D721Med (cell line): ENCODE data around the gene SLC27A2.
"Not testable (repeated sequence)": the region's sequence is repeated elsewhere in the genome, so short reads cannot be mapped to it uniquely, and the experiment has no call there.

Experiments
- DNase-seq: peaks from one replicate; pipeline ENCODE4 v3.0.0; 2011; ENCODE audit warnings: low spot score; ENCODE audit not compliant: insufficient read length
- FAIRE-seq: peaks from 2 replicates; lab custom pipeline; 2011; peaks lifted over from hg19 to GRCh38; lab: Jason Lieb, UNC
- TF ChIP-seq, protein P1 (sequence below): IDR thresholded peaks from 2 replicates; pipeline ENCODE4 v1.5.1; 2012; ENCODE audit warnings: mild to moderate bottlenecking, control low read depth; ENCODE audit not compliant: insufficient read depth; ENCODE audit errors: missing control alignments

Gene SLC27A2

DNA sequence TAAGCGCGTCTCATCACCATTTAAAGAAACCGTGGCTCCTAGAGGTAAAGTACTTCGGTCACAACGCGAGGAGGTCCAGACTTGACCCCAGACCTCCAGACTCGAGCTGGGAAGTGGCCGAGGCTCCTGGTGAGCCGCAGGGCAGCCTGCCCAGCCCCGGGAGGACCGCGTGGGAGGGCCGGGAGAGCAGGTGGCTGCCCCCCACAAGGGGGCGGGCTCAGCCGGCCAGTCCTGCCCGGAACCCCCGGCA is at the start of gene SLC27A2:
SLC27A2 (plus strand) TSS at position 228 of the 250 bp plus-strand sequence. CDS start 232 bp downstream, outside the sequence.
- no peak for FAIRE-seq
- TF ChIP-seq, protein P1, sequence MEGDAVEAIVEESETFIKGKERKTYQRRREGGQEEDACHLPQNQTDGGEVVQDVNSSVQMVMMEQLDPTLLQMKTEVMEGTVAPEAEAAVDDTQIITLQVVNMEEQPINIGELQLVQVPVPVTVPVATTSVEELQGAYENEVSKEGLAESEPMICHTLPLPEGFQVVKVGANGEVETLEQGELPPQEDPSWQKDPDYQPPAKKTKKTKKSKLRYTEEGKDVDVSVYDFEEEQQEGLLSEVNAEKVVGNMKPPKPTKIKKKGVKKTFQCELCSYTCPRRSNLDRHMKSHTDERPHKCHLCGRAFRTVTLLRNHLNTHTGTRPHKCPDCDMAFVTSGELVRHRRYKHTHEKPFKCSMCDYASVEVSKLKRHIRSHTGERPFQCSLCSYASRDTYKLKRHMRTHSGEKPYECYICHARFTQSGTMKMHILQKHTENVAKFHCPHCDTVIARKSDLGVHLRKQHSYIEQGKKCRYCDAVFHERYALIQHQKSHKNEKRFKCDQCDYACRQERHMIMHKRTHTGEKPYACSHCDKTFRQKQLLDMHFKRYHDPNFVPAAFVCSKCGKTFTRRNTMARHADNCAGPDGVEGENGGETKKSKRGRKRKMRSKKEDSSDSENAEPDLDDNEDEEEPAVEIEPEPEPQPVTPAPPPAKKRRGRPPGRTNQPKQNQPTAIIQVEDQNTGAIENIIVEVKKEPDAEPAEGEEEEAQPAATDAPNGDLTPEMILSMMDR: peak; percentile 18
- peak; percentile 28 for DNase-seq

DNA sequence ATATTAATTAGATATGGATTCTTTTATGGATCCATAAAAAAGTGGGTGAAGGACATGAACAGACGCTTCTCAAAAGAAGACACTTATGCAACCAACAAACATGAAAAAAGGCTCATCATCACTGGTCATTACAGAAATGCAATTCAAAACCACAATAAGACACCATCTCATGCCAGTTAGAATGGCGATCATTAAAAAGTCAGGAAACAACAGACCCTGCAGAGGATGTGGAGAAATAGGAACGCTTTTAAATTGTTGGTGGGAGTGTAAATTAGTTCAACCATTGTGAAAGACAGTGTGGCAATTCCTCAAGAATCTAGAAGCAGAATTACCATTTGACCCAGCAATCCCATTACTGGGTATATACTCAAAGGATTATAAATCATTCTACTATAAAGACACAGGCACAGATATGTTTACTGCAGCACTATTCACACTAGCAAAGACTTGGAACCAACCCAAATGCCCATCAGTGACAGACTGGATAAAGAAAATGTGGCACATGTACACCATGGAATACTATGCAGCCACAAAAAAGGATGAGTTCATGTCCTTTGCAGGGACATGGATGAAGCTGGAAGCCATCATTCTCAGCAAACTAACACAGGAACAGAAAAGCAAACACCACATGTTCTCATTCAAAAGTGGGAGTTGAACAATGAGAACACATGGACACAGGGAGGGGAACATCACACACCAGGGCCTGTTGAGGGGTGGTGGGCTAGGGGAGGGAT is 49.6 kb upstream of the SLC27A2 start:
- FAIRE-seq, DNase-seq: not testable (repeated sequence)

DNA sequence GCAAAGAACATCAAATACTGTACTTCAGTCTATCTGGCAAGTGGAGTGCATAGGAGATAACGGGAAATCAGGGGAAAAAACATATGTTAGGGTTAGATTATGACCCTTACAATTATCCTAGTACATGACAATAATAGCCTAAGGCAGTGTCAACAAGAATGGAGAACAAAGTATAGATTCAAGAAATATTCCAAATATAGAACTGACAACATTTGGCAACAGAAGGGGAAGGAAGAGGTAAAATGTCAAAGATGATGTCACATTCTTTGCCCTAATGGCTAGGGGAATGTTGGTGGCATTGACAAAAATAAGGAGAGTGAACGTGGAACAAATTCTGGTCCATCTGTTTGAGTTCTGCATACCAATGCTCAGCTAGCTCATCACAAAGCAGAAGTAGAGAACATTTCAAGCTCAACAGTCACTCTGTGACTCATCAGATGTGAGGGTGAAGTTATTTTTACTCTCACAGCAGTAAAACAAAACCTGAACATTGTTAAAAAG is 47.4 kb upstream of the SLC27A2 start:
- TF ChIP-seq, protein P1: no peak
- FAIRE-seq (no peak), DNase-seq (no peak)

DNA sequence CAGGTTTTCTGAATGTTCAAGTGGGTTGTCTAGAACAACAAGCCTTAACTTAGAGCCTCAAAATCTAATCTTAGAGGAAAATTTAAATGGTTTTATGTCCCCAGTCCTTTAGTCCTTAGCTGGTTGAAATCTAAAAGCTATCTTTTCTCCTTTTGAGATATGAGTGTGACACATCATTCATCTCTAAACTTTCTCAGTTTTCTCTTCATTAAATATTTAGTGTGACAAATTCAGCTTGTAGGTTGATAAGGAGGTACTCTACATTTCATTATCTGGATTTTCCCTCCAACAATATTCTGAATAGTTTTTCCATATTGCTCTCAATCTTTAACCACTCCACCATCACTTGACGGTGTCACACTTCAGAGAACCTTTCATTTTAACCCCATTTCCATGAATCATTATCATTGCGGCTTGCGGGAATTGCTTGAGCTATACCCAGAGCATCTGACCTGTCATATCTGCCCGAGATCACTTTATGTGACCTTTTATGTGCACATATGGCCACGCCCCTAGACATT is 46.9 kb upstream of the SLC27A2 start:
- no peak for FAIRE-seq
- DNase-seq: no peak
- TF ChIP-seq, protein P1: no peak

DNA sequence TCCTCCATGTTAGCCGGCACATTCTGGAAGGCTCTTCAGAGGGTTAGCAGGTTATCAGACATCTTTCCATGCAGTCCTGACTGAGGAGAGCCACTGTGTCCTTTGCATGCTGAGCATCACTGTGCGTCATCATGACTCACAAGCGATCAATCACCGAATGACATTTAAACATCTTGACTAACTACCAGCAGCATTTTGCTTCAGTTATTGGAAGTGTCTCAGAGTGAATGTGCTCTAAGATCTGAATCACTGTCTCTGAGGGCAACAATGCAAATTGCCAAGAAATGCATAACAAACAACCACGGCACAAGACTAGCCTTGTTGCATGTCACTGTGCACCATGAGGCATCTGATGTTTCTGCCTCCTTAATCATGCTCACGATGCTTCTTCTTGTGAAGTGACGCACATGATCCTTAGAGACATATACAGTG is 44.6 kb upstream of the SLC27A2 start:
- no peak for FAIRE-seq
- TF ChIP-seq, protein P1: no peak
- DNase-seq: no peak

DNA sequence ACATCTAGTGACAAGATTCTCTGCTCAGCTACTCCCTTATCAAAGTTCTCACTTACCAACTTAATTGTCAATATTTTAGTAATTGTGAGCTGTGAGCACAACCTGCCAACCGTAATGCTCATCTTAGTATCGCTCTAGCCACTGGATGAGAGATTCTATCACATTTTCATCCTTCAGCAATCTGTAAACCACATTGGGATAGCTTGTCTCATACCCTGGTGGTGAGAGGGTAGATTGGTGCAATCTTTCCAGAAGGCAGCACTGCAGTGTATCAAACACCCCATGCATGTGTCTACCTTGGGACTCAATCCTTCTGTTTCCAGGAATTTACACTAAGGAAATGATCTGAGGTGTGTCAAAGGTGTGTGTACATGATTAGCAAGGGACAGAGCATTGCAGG is 44.1 kb upstream of the SLC27A2 start:
- FAIRE-seq: no peak
- DNase-seq: no peak
- TF ChIP-seq, protein P1: no peak

DNA sequence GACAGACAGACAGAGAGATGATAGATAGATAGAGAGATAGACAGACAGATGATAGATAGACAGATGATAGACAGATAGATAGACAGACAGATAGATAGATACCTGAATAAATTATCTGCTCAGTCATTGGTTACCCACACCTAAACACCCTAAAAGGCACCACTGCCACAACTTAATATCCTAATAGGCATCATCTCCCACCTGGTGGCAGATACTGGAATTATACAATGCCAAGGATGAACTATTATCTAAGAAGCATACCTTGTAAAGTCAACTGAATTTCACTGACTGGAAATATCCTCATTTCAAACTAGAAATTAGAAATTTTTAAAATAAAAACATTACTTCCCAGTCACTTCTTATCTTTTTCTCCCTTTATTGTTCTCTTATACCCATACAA is 43.6 kb upstream of the SLC27A2 start:
- TF ChIP-seq, protein P1: no peak
- no peak for FAIRE-seq
- no peak for DNase-seq

DNA sequence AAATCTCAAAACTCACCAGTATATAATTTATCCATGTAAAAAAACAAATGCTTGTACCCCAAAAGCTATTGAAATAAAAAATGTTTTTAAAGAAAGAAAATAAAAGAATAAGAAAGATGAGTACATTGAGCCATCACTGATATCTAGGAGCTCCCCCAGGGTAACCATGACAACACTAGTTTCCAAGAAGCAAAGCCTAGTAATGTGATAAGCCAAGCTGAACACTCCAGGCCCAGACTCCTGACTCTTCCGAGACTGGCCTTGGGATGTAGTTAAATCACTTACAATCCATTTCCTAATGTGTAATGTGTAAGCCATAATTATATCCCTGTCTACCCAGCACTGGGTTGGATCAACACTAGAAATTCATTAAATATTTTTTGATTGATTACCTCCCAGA is 41.9 kb upstream of the SLC27A2 start:
- no peak for FAIRE-seq
- no peak for DNase-seq
- TF ChIP-seq, protein P1: no peak
